ENCODE data around the gene OLFML2B.
"Not testable (repeated sequence)": the region's sequence is repeated elsewhere in the genome, so short reads cannot be mapped to it uniquely, and the experiment has no call there.

The OLFML2B gene

DNA sequence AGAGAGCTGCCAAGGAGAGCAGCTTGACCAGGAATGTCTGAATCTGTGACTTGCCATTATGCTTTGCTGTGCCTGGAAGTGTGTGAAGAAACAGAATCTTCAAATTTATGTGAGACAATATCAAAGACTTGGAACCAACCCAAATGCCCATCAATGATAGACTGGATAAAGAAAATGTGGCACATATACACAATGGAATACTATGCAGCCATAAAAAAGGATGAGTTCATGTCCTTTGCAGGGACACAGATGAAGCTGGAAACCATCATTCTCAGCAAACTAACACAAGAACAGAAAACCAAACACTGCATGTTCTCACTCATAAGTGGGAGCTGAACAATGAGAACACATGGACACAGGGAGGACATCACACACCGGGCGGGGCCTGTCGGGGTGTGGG, 30.3 kb upstream of the OLFML2B start:
- H3K27ac Mint-ChIP-seq, H3K4me1 Mint-ChIP-seq, H3K9me3 Mint-ChIP-seq, H3K4me3 Mint-ChIP-seq, ATAC-seq, H3K36me3 Mint-ChIP-seq: not testable (repeated sequence)
- peaks cover 32% of the 10 kb centered on the region for H3K27me3 Mint-ChIP-seq

DNA sequence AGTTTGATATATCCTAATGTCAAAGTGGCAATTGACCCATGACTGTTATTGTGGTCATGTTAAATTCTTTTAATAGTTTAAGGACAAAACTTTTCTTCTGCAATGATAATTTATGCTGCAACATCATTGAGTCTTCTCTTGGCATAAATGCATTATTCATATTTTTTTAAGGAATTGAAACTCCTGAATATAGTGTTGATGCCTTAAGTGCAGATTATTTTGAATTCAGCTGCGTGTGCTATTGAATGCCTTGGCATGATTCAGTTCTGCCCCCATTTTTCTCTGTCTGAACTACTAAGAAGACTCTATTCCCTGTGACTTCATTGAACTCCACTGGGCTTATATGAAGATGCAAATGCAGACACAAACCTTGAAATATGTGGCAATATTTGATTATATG, 23.3 kb upstream of the OLFML2B start:
- Mint-ChIP-seq H3K36me3 (no peaks in the 10 kb centered on the region), H3K4me1 (no peaks in the 10 kb centered on the region), H3K9me3 (no peaks in the 10 kb centered on the region), H3K27ac (no peak overlapping the region), H3K4me3 (no peak overlapping the region), H3K27me3 (peaks cover 21% of the 10 kb centered on the region)
- ATAC-seq = no peak

DNA sequence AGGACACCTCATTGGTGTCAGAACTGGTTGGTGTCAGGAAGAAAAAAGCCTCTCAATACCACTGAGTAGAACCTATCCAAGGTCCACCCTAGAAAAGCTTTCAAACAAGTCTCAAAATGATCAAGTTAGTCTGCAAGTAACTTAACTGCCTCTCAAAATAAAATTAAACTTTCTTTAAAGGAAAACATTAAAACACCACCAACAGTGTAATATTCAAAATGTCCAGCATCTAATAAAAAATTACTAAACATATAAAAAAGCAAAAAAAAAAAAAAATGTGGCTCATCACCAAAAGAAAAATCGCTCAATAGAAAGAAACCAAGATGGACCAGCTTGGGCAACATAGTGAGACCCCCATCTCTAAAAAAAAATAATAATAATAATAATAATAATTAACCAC, 18.7 kb upstream of the OLFML2B start:
- no peak for ATAC-seq
- Mint-ChIP-seq H3K27ac (no peak overlapping the region), H3K4me3 (no peak overlapping the region), H3K27me3 (peaks cover 50% of the 10 kb centered on the region), H3K4me1 (no peaks in the 10 kb centered on the region), H3K36me3 (no peaks in the 10 kb centered on the region), H3K9me3 (no peaks in the 10 kb centered on the region)

DNA sequence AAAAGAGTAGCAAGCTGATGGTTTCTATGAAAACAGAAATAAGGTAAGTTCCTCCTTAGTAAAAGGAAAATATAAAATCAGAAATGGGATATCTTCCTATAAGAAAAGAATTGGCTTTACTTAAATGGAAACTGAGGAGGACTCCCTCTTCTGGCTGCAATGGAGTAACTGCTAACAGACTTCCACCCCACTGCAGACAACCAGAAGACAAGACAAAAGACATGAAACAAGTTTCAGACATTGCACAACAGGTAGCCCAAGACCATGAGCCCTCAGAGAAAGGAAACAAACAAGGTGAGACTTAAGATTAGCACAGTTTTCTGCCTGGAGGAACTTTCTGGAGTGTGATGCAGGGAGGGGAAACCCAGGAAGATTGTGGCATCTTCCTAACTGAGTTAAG, 17.0 kb upstream of the OLFML2B start:
- H3K4me1 Mint-ChIP-seq = no peaks in the 10 kb centered on the region
- no peaks in the 10 kb centered on the region for H3K9me3 Mint-ChIP-seq
- no peak for ATAC-seq
- H3K27ac Mint-ChIP-seq = no peak overlapping the region
- no peak overlapping the region for H3K4me3 Mint-ChIP-seq
- no peaks in the 10 kb centered on the region for H3K36me3 Mint-ChIP-seq
- H3K27me3 Mint-ChIP-seq = peaks cover 57% of the 10 kb centered on the region

DNA sequence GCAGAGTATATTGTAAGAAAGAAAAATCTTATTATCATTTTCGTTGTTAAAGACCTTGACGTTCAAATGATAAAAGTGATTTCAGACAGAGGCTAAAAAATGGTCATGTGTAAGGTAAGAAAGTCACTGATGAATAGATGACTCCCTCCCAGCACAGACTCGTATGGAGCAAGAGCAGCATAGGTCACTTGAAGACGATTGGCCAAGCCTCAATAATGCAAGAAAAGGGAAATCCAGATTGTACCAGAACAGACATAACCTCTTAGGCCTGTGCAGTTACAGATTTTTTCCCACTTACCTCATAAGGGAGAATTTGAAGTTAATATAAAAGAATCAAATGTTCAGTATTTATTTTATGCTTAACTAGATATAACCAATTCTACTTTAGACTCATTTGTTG, 16.3 kb upstream of the OLFML2B start:
- peaks cover 57% of the 10 kb centered on the region for H3K27me3 Mint-ChIP-seq

DNA sequence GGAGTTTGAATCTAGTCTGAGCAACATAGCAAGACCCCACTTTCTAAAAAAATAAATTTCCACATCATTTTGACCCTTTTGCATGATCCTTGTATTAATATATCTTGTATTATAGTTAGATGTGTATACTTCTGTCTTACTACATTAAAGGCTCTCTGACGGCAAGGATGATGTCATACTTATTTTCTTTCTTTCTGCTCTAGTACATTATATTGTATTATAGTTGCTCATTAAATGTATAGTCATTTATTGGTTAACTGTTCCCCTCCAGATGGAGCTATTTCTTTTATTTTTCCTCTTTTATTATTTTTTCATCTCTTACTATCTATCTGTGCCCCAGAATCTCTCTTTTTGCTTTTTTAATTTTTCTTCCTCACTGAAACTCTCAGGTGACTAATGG, 15.0 kb upstream of the OLFML2B start:
- H3K27me3 Mint-ChIP-seq = peaks cover 60% of the 10 kb centered on the region
- ATAC-seq = no peak
- H3K36me3 Mint-ChIP-seq = no peaks in the 10 kb centered on the region
- no peak overlapping the region for H3K4me3 Mint-ChIP-seq
- H3K27ac Mint-ChIP-seq = no peak overlapping the region
- no peaks in the 10 kb centered on the region for H3K9me3 Mint-ChIP-seq
- no peaks in the 10 kb centered on the region for H3K4me1 Mint-ChIP-seq

More for the DNA sequence above, 16.3 kb upstream of the OLFML2B start:
- no peak overlapping the region for H3K27ac Mint-ChIP-seq
- H3K9me3 Mint-ChIP-seq = no peaks in the 10 kb centered on the region
- H3K4me3 Mint-ChIP-seq = no peak overlapping the region
- H3K36me3 Mint-ChIP-seq = no peaks in the 10 kb centered on the region
- ATAC-seq = no peak
- no peaks in the 10 kb centered on the region for H3K4me1 Mint-ChIP-seq

DNA sequence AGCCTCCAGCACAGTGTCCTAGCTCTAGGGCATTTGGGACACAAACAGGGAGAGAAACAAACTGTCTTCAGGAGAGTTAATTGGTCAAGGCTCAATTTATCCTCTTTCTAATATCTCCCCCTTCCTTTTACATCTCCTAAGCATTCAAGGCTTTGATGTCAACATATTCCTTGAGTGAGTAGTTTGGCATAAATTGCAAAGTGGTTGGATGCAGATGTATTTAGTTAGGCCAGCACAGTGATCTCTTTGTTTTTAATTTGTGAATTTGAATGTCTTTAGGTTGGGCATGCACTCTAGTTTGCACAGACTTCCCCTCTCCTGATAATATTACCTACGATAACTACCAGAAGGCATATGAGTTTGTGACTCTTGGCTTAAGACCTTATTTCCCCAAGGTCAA, 12.5 kb upstream of the OLFML2B start:
- H3K4me1 Mint-ChIP-seq = no peaks in the 10 kb centered on the region

DNA sequence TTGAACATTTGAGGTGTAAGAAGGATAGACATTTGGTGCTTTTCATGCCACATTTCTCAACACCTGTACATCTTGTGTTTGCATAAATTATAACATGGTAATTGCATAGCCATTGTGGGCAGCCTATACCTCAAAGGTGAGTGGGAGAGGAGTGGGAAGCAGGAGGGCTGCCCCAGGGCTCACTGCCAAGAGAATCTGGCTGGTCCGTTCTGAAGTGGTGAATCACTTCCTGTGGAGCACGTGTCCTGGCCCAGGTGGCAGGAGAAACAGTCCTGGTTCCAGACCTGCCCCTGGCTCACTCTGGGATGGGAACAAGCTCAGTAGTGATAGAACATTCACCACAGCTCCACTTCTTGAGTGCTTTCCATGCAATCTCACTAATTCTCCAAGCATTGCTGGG, 11.6 kb upstream of the OLFML2B start:
- no peaks in the 10 kb centered on the region for H3K36me3 Mint-ChIP-seq
- peaks cover 58% of the 10 kb centered on the region for H3K27me3 Mint-ChIP-seq
- no peaks in the 10 kb centered on the region for H3K9me3 Mint-ChIP-seq
- H3K4me3 Mint-ChIP-seq = no peak overlapping the region
- H3K4me1 Mint-ChIP-seq = no peaks in the 10 kb centered on the region
- no peak for ATAC-seq
- no peak overlapping the region for H3K27ac Mint-ChIP-seq

More for the DNA sequence above, 12.5 kb upstream of the OLFML2B start:
- no peak for ATAC-seq
- Mint-ChIP-seq H3K27me3 (peaks cover 58% of the 10 kb centered on the region), H3K4me3 (no peak overlapping the region), H3K36me3 (no peaks in the 10 kb centered on the region), H3K27ac (no peak overlapping the region), H3K9me3 (no peaks in the 10 kb centered on the region)

DNA sequence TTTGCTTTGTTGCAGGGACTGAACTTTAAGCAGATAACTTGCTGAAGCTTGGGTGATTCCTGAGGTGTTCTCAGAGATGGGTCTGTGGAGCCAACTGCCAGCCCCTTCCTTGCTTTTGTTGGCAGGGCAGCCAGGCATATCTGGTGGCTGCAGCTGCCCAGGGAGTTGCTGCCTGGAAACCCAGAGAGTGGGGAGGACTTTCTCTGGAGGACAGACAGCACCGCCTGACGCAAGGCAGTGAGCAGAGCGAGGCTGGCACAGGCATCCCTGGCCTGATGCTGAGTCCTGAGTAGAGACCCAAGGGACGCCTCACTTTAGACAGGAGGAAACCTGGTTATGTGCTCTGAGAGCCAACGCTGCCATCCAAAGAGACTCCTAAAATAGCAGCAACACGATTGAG, 9.8 kb upstream of the OLFML2B start:
- Mint-ChIP-seq H3K9me3 (no peaks in the 10 kb centered on the region), H3K36me3 (no peaks in the 10 kb centered on the region), H3K4me1 (no peaks in the 10 kb centered on the region), H3K4me3 (no peak overlapping the region), H3K27me3 (peaks cover 49% of the 10 kb centered on the region), H3K27ac (no peak overlapping the region)
- ATAC-seq = no peak

DNA sequence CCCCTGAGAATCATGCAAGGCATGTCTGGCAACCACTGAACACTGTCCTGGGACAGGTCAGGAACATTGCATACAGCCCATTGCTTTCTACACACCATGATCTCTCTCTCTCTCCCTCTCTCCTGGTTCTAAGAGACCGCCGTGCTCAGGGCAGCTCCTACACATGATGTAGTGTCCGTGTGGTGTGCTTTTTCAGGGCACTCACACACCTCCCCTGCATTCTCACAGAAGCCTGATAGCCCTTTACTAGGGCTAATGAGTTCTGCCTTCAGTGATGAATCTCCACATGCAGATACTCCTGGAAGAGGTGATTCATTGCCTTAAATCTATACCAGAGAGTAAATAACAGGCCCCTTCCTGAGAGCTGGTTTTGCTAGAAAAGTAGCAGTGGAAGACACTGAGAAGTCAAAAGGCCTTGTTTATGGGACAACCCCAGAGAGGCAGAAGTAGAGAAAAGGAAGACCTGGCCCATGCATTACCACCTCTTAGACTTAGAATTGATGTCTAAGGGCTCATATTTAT, 7.2 kb upstream of the OLFML2B start:
- H3K4me1 Mint-ChIP-seq = no peaks in the 10 kb centered on the region
- no peak overlapping the region for H3K4me3 Mint-ChIP-seq
- peaks cover 33% of the 10 kb centered on the region for H3K27me3 Mint-ChIP-seq
- ATAC-seq = no peak
- H3K36me3 Mint-ChIP-seq = no peaks in the 10 kb centered on the region
- H3K27ac Mint-ChIP-seq = no peak overlapping the region
- no peaks in the 10 kb centered on the region for H3K9me3 Mint-ChIP-seq

DNA sequence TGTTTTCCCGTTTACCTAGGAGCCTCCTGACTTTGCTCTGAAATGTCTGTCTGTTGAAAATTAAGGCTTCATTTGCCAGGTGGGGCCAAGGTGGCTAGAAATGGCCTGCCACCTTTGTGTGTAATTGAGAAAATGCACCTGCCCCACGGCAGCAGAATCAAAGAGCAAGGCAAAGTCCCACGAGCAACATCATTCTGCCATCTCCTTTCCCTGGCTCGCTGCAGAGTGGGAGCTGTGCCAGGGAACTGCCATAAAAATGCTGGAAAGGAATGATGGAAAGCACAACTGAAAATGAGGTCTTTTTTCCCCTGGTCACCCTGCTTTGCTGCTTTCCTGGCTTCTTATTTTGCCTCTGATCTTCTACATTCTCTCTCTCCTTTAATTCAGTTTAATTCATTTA, 5.5 kb upstream of the OLFML2B start:
- peaks cover 4% of the 10 kb centered on the region for H3K4me1 Mint-ChIP-seq
- no peaks in the 10 kb centered on the region for H3K36me3 Mint-ChIP-seq
- H3K27ac Mint-ChIP-seq = no peak overlapping the region
- H3K27me3 Mint-ChIP-seq = peaks cover 46% of the 10 kb centered on the region
- no peaks in the 10 kb centered on the region for H3K9me3 Mint-ChIP-seq
- no peak overlapping the region for H3K4me3 Mint-ChIP-seq
- ATAC-seq = no peak

DNA sequence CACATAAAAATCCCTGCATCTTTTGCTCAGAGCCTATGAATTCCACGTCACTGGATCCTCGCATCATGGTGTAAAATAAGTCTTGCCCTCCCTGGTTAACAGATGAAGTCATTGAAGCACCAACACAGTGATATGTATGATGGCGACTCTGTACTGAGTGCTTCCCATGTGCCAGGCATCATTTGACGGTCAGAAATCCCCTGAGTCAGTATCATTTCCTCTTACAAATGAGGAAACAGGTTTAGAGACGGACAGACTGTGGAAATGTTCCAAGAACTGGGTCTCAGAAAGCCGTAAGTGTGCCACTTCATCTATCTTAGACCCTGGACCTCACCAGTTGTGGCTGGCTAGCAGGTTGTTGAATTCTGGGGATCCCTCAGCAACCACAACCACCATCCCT, 5.1 kb upstream of the OLFML2B start:
- Mint-ChIP-seq H3K36me3 (no peaks in the 10 kb centered on the region), H3K9me3 (no peaks in the 10 kb centered on the region), H3K4me3 (no peak overlapping the region), H3K27me3 (peaks cover 46% of the 10 kb centered on the region), H3K4me1 (peaks cover 8% of the 10 kb centered on the region), H3K27ac (no peak overlapping the region)
- ATAC-seq = peak; percentile 77

DNA sequence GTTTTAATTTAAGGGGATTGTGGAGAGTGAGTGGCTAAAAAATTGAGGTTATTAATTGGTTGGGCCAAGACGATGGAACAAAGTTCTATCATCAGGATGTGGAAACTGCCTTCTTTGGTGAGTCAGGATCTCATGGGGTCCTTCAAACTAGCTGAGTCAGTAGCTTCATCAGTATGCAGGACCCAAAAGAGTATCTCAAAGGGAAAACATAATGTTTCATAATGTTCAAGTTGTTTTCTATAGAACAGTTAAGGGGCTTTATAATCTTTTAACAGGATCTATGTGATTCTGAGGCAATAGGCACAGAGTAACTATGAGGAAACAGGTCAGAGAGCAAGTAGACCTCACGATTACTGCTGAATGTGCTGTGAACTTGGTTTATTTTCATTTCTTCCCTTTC, 3.2 kb upstream of the OLFML2B start:
- Mint-ChIP-seq H3K4me1 (peaks cover 15% of the 10 kb centered on the region), H3K27ac (no peak overlapping the region), H3K27me3 (peaks cover 58% of the 10 kb centered on the region), H3K36me3 (no peaks in the 10 kb centered on the region), H3K9me3 (no peaks in the 10 kb centered on the region), H3K4me3 (no peak overlapping the region)
- no peak for ATAC-seq

DNA sequence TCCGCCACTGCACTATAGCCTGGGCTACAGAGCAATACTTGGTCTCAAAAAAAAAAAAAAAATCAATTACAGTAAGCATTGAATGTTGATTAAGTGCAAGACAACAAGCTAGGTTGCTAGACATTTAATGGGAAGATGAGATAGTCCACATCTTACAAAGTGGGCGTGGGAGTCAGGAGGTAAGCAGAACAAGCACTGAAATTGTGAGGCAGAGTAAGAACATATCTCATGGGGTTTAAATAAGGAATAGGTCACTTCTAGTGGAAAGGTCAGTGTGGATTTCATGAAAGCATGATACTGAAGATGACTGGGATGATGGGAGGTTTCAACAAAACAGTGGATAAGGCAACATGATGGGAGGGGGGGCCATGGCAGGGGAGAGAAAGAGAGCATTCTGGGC, 1.9 kb upstream of the OLFML2B start:
- Mint-ChIP-seq H3K36me3 (no peaks in the 10 kb centered on the region), H3K27me3 (peaks cover 57% of the 10 kb centered on the region), H3K27ac (no peak overlapping the region), H3K4me1 (peaks cover 15% of the 10 kb centered on the region), H3K4me3 (no peak overlapping the region), H3K9me3 (no peaks in the 10 kb centered on the region)
- ATAC-seq = no peak

DNA sequence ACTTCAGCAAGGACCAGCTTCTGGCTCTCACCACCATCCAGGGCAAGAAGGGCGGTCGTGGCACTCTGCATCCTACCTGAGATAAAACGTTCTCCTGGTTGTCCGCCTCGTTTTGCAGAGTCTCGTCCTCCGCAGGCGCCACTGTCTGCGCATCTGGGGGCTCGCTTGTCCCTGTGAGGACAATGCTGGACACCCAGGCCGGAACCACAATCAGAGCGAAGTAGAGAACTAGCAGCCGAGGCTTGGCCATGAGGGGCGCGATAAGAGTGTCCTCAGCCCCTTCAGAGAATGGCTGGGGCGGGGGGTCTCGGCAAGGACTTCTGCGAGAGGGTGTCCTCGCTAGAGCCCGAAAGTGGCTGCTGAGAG, 505 bp downstream of the OLFML2B start:
- Mint-ChIP-seq H3K27me3 (peaks cover 49% of the 10 kb centered on the region), H3K36me3 (no peaks in the 10 kb centered on the region), H3K4me1 (peaks cover 15% of the 10 kb centered on the region), H3K4me3 (peak overlapping the region; percentile 85), H3K27ac (no peak overlapping the region), H3K9me3 (no peaks in the 10 kb centered on the region)
- ATAC-seq = no peak

DNA sequence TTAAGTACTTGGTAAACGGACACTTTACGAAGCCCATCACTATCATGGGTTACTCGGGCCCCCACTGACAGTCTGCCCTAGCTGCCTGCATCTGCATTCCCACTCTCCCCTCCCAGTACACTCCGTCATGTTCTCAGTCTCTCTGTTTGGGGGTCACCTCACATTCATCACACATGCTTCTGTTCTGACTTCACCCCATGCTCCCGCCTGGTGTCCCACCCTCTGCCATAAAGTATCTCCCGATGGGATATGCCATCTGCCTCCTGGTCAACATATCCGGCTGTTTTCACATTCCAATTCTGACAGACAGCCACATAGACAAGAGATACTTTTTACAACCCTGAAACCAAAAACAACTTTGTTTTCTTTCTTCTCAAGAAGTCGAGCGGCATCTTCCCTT, 1.0 kb downstream of the OLFML2B start:
- Mint-ChIP-seq H3K4me1 (peaks cover 15% of the 10 kb centered on the region), H3K36me3 (no peaks in the 10 kb centered on the region), H3K27me3 (peaks cover 49% of the 10 kb centered on the region), H3K4me3 (no peak overlapping the region), H3K9me3 (no peaks in the 10 kb centered on the region), H3K27ac (no peak overlapping the region)
- ATAC-seq = no peak

DNA sequence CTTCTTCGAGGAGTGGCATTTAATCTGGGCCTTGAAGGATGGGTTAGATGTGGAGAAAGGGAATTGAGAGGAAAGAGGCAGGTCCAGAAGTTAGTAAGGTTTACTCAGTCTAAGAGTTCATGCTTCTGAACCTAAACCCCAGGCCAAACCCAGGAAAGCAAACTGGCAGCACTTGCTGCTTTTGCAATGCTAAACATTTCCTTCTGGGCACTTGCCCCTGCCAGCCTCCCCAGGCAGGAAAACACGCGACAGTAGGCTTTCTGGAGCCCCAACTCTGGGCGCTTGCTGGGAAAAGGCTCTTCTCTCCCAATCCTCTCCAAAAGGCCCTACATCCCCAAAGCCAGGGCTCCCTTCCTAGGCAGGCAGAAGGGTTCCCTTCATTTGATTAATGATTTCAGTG, 2.5 kb downstream of the OLFML2B start:
- peaks cover 49% of the 10 kb centered on the region for H3K27me3 Mint-ChIP-seq
- H3K36me3 Mint-ChIP-seq = no peaks in the 10 kb centered on the region
- no peak for ATAC-seq
- H3K4me1 Mint-ChIP-seq = peaks cover 15% of the 10 kb centered on the region
- H3K9me3 Mint-ChIP-seq = no peaks in the 10 kb centered on the region
- H3K4me3 Mint-ChIP-seq = no peak overlapping the region
- H3K27ac Mint-ChIP-seq = no peak overlapping the region

Measured in stimulated activated memory B cell treated with anti-CD40 and anti-IgM and Interleukin-4, amounts not matched to agents 10 μg/mL and 1 μg/mL and 100 μg/mL, for 72 hours (primary cell).